IMR-90 (cell line): ENCODE results near the gene APOBR. TPM values are rescaled to one million over a fixed set of nuclear protein-coding genes. Genes with fewer than 3 reads are reported as not detected.

Experiments used
- ATAC-seq: fragments of 200-7000 bp; cut with Tn5 transposase; 2 replicates; pipeline ENCODE4 v1.9.1; 2020; ENCODE audit warnings: low read depth, mild to moderate bottlenecking, moderate library complexity
- BruUV-seq: library from RNA; stranded (reverse); fragments of 400-500 nt; replicated peaks from 2 replicates; lab custom pipeline; 2021; lab: Mats Ljungman, UMichigan
- CTCF ChIA-PET: fragments of 300-600 bp; formaldehyde crosslinking; extraction: SDS; loops from one replicate; lab custom pipeline; 2021; ENCODE audit warnings: antibody characterized with exemption; lab: Yijun Ruan, JAX
- POLR2A ChIA-PET: fragments of 300-600 bp; sonication (Branson Sonifier 250); formaldehyde crosslinking; loops from one replicate; lab custom pipeline; 2022; ENCODE audit warnings: antibody characterized with exemption; ENCODE audit not compliant: unreplicated experiment; lab: Charles Lee
- DNase-seq: peaks from one replicate; pipeline ENCODE4 v3.0.0; 2013
- H2AFZ ChIP-seq: replicated peaks from 2 replicates; pipeline ENCODE3; 2013; ENCODE audit warnings: low read length, mild to moderate bottlenecking; ENCODE audit not compliant: poor library complexity
- H2AK5ac ChIP-seq: 2 replicates; pipeline ENCODE4 v1.6.1; 2013; ENCODE audit warnings: low read depth, low read length, inconsistent platforms
- H2AK9ac ChIP-seq: replicated peaks from 2 replicates; pipeline ENCODE3; 2013; ENCODE audit warnings: mild to moderate bottlenecking, low read depth, low read length, moderate library complexity; ENCODE audit not compliant: poor library complexity
- H2BK120ac ChIP-seq: 2 replicates; pipeline ENCODE4 v1.6.1; 2013; ENCODE audit warnings: low read depth, low read length, inconsistent platforms
- H2BK15ac ChIP-seq: 3 replicates; pipeline ENCODE4 v1.6.1; 2013; ENCODE audit warnings: low read depth, low read length, inconsistent platforms
- H2BK20ac ChIP-seq: 2 replicates; pipeline ENCODE4 v1.6.1; 2013; ENCODE audit warnings: low read depth, mild to moderate bottlenecking, inconsistent platforms, low read length, moderate library complexity
- H2BK5ac ChIP-seq: 2 replicates; pipeline ENCODE4 v1.6.1; 2013; ENCODE audit warnings: mild to moderate bottlenecking, low read depth, low read length, inconsistent platforms; ENCODE audit not compliant: poor library complexity, severe bottlenecking
- H3K14ac ChIP-seq: replicated peaks from 2 replicates; pipeline ENCODE4 v1.6.1; 2013; ENCODE audit warnings: low read depth, low read length, inconsistent platforms
- H3K18ac ChIP-seq: 2 replicates; pipeline ENCODE4 v1.6.1; 2013; ENCODE audit warnings: low read depth, low read length, control low read depth
- H3K23ac ChIP-seq: 2 replicates; pipeline ENCODE4 v1.6.1; 2013; ENCODE audit warnings: low read depth, low read length, inconsistent platforms
- H3K27ac ChIP-seq: 2 replicates; pipeline ENCODE4 v1.5.1; 2013; ENCODE audit warnings: mild to moderate bottlenecking, control low read depth, low read length; ENCODE audit not compliant: insufficient read depth
- H3K27me3 ChIP-seq: 2 replicates; pipeline ENCODE4 v1.6.1; 2013; ENCODE audit warnings: low read length; ENCODE audit not compliant: control insufficient read depth, insufficient read depth
- H3K36me3 ChIP-seq: 2 replicates; pipeline ENCODE4 v1.6.1; 2013; ENCODE audit warnings: low read length, mixed read lengths; ENCODE audit not compliant: control insufficient read depth, insufficient read depth
- H3K4ac ChIP-seq: 2 replicates; pipeline ENCODE4 v1.6.1; 2013; ENCODE audit warnings: low read depth, low read length, inconsistent platforms
- H3K4me1 ChIP-seq: 2 replicates; pipeline ENCODE4 v1.6.1; 2013; ENCODE audit warnings: low read length, mixed read lengths; ENCODE audit not compliant: control insufficient read depth, insufficient read depth
- H3K4me2 ChIP-seq: 2 replicates; pipeline ENCODE4 v1.6.1; 2013; ENCODE audit warnings: low read depth, mild to moderate bottlenecking, control low read depth, low read length, moderate library complexity
- H3K4me3 ChIP-seq: 2 replicates; pipeline ENCODE4 v1.5.1; 2013; ENCODE audit warnings: low read depth, mild to moderate bottlenecking, control low read depth, low read length, moderate library complexity; ENCODE audit not compliant: insufficient read depth
- H3K56ac ChIP-seq: 2 replicates; pipeline ENCODE4 v1.6.1; 2013; ENCODE audit warnings: low read length, inconsistent platforms; ENCODE audit not compliant: insufficient read depth; ENCODE audit errors: extremely low read depth
- H3K79me1 ChIP-seq, 2 experiments: 2 replicates each; pipeline ENCODE4 v1.6.1; 2013; ENCODE audit warnings: low read length in 2 of 2, inconsistent platforms in 1 of 2, low read depth in 1 of 2
- H3K9ac ChIP-seq: 2 replicates; pipeline ENCODE4 v1.6.1; 2013; ENCODE audit warnings: low read depth, low read length, control low read depth
- H3K9me1 ChIP-seq: 2 replicates; pipeline ENCODE4 v1.6.1; 2013; ENCODE audit warnings: low read length, inconsistent platforms; ENCODE audit not compliant: insufficient read depth
- H3K9me3 ChIP-seq: 2 replicates; pipeline ENCODE4 v1.6.1; 2013; ENCODE audit warnings: low read length; ENCODE audit not compliant: control insufficient read depth, insufficient read depth
- H4K20me1 ChIP-seq: 2 replicates; pipeline ENCODE4 v1.6.1; 2013; ENCODE audit warnings: low read length, inconsistent platforms; ENCODE audit not compliant: insufficient read depth
- H4K5ac ChIP-seq: 2 replicates; pipeline ENCODE4 v1.6.1; 2013; ENCODE audit warnings: mild to moderate bottlenecking, low read depth, low read length, control low read depth
- H4K8ac ChIP-seq, 2 experiments: 2 replicates each; pipeline ENCODE4 v1.6.1; 2013; ENCODE audit warnings: low read depth in 2 of 2, low read length in 2 of 2, control low read depth in 1 of 2, inconsistent platforms in 1 of 2
- H4K91ac ChIP-seq: 2 replicates; pipeline ENCODE4 v1.6.1; 2013; ENCODE audit warnings: low read depth, low read length, inconsistent platforms; ENCODE audit not compliant: insufficient read depth
- BHLHE40 ChIP-seq: fragments of 150-350 bp; IDR thresholded peaks from 2 replicates; pipeline ENCODE4 v1.6.1; 2016; ENCODE audit warnings: mild to moderate bottlenecking, low read depth, low read length
- FOS ChIP-seq: fragments of 150-350 bp; IDR thresholded peaks from 2 replicates; pipeline ENCODE4 v1.6.1; 2016; ENCODE audit warnings: low read depth, low read length
- MAZ ChIP-seq: IDR thresholded peaks from 2 replicates; pipeline ENCODE4 v1.6.1; 2012; ENCODE audit warnings: low read depth, mild to moderate bottlenecking, low read length, improper control_type of control experiment, moderate library complexity, borderline replicate concordance
- MXI1 ChIP-seq: IDR thresholded peaks from 2 replicates; pipeline ENCODE4 v1.6.1; 2012; ENCODE audit warnings: low read depth, mild to moderate bottlenecking, low read length, moderate library complexity, borderline replicate concordance
- RCOR1 ChIP-seq: IDR thresholded peaks from 2 replicates; pipeline ENCODE4 v1.6.1; 2012; ENCODE audit warnings: mild to moderate bottlenecking, low read length, improper control_type of control experiment; ENCODE audit not compliant: insufficient replicate concordance
- RFX5 ChIP-seq: IDR thresholded peaks from 2 replicates; pipeline ENCODE4 v1.8.0; 2012; ENCODE audit warnings: low read depth, mild to moderate bottlenecking, low read length, moderate library complexity
- WGBS, 2 experiments: methylation state at CpG; one replicate each; pipeline versions ENCODE4 v1.1.5 to v1.1.7; 2013; ENCODE audit warnings: missing lambda C conversion rate in 2 of 2; ENCODE audit not compliant: insufficient read length in 1 of 2; ENCODE audit errors: extremely low coverage in 2 of 2; 5-methylcytosine and 5-hydroxymethylcytosine counted together
- dilution Hi-C: fragments of 300-500 bp; cut with HindIII; formaldehyde crosslinking; loops from one replicate; pipeline ENCODE4 v1.14.3; 2018; ENCODE audit warnings: low sequenced_read_pairs; ENCODE audit not compliant: unreplicated experiment
- in situ Hi-C: fragments of 300-500 bp; cut with MboI; formaldehyde crosslinking; loops from 3 replicates; pipeline ENCODE4 v1.14.3; 2019; ENCODE audit warnings: low sequenced_read_pairs, inconsistent platforms, mixed read lengths
- intact Hi-C: fragments of 100-400 bp; cut with micrococcal nuclease; formaldehyde crosslinking; loops from 2 replicates; pipeline ENCODE4 v1.10.0; 2022
- polyA plus RNA-seq, 3 experiments: library from polyadenylated mRNA; depleted of rRNA; stranded (reverse); fragments of >200 nt; gene quantifications; 2 replicates each; pipeline ENCODE4 v1.2.3, GENCODE V29; 2012; ENCODE audit warnings: low replicate concordance in 1 of 3
- total RNA-seq: library from RNA; depleted of rRNA; stranded (reverse); fragments of >200 nt; gene quantifications from 2 replicates; pipeline ENCODE4 v1.2.3, GENCODE V29; 2012
- TF ChIP-seq, protein P1 (sequence below): conservative IDR thresholded peaks from 2 replicates; pipeline ENCODE4 v1.5.1; 2012; ENCODE audit warnings: mild to moderate bottlenecking, low read depth, low read length, improper control_type of control experiment
- TF ChIP-seq, protein P2 (sequence below): fragments of 150-350 bp; IDR thresholded peaks from 2 replicates; pipeline ENCODE4 v1.6.1; 2017; ENCODE audit warnings: mild to moderate bottlenecking, antibody characterized with exemption, low read length, low read depth

APOBR gene
- total and polyA plus RNA-seq, 2 of the 4 experiments (the other 2 are of a cell fraction) = not detected

DNA sequence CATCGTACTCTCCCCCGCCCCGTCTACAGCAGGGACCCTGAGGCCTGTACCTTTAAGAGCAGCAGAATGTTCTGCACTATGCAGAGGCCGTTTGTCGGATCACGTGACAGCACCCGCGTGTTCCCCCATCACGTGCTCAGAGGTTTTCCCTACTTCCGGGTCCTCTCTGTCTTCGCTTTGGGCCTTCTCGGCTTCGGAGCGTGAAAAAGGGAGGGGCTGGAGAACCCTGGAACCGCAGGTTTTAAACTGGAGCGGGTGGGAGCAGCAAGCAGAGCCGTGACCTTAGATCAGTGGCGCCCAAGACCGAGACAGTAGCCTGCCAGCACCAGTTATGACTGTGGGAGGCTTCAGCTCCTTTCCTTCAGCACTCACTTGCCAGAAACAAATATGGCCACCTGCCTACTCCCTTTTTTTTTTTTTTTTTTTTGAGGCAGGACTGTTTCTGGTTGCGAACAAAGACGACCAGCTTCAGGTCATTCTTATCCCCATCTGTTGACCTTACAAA, 2.4 kb upstream of the APOBR start, which contains the start of gene CLN3:
Gene CLN3 (minus strand): TSS at position 105 of the 505 bp plus-strand sequence. CDS start 315 bp downstream, outside the sequence.
- peak within 1 kb of the TSS; percentile 96 for H2AK9ac ChIP-seq
- no peaks in the 10 kb centered on the region for H4K20me1 ChIP-seq
- H3K9me1 ChIP-seq = no peaks in the 10 kb centered on the region
- H2AK5ac ChIP-seq = peak within 1 kb of the TSS; percentile 43
- in situ Hi-C loops = no loop called here
- peak; percentile 94 for DNase-seq
- peak within 1 kb of the TSS; percentile 98 for H2AFZ ChIP-seq
- H3K18ac ChIP-seq = peak within 1 kb of the TSS; percentile 100
- H2BK5ac ChIP-seq = peak within 1 kb of the TSS; percentile 100
- H3K27ac ChIP-seq = peak within 1 kb of the TSS; percentile 100
- H3K9ac ChIP-seq = peak within 1 kb of the TSS; percentile 100
- H4K5ac ChIP-seq = peak within 1 kb of the TSS; percentile 100
- BruUV-seq = no TSS peak
- H2BK120ac ChIP-seq = peak within 1 kb of the TSS; percentile 100
- H3K56ac ChIP-seq = peak within 1 kb of the TSS; percentile 99
- peak within 1 kb of the TSS; percentile 91; the same call in 2 of the 3 replicates for H2BK15ac ChIP-seq
- 0% methylated on average over 8 of the region's 21 CpGs; no CpG with 5 or more reads in 1 of the 2 experiments for WGBS, 2 experiments
- ATAC-seq = peak; percentile 97
- H4K8ac ChIP-seq = peak within 1 kb of the TSS; percentile 92 to 99
- H3K23ac ChIP-seq = peak within 1 kb of the TSS; percentile 99
- H3K4me3 ChIP-seq = peak within 1 kb of the TSS; percentile 97
- peaks cover 0 to 13% of the 10 kb centered on the region in 2 experiments; a peak in 3 of 4 replicates for H3K79me1 ChIP-seq
- H3K9me3 ChIP-seq = no peaks in the 10 kb centered on the region
- H3K4me1 ChIP-seq = no peaks in the 10 kb centered on the region
- H2BK20ac ChIP-seq = peak within 1 kb of the TSS; percentile 89
- H3K14ac ChIP-seq = peak within 1 kb of the TSS; percentile 100
- H3K4me2 ChIP-seq = peak within 1 kb of the TSS; percentile 87
- intact Hi-C loops = loop anchor here (5.0 kb wide), 1 partner anchor 45 kb away; the partner anchor contains the start of gene NUPR1
- TF ChIP-seq MXI1 = peak; percentile 85
- TF ChIP-seq, protein P1, sequence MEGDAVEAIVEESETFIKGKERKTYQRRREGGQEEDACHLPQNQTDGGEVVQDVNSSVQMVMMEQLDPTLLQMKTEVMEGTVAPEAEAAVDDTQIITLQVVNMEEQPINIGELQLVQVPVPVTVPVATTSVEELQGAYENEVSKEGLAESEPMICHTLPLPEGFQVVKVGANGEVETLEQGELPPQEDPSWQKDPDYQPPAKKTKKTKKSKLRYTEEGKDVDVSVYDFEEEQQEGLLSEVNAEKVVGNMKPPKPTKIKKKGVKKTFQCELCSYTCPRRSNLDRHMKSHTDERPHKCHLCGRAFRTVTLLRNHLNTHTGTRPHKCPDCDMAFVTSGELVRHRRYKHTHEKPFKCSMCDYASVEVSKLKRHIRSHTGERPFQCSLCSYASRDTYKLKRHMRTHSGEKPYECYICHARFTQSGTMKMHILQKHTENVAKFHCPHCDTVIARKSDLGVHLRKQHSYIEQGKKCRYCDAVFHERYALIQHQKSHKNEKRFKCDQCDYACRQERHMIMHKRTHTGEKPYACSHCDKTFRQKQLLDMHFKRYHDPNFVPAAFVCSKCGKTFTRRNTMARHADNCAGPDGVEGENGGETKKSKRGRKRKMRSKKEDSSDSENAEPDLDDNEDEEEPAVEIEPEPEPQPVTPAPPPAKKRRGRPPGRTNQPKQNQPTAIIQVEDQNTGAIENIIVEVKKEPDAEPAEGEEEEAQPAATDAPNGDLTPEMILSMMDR = no peak
- no peak for TF ChIP-seq RCOR1
- peak; percentile 91 for TF ChIP-seq FOS
- TF ChIP-seq, protein P2, sequence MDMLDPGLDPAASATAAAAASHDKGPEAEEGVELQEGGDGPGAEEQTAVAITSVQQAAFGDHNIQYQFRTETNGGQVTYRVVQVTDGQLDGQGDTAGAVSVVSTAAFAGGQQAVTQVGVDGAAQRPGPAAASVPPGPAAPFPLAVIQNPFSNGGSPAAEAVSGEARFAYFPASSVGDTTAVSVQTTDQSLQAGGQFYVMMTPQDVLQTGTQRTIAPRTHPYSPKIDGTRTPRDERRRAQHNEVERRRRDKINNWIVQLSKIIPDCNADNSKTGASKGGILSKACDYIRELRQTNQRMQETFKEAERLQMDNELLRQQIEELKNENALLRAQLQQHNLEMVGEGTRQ = peak; percentile 100
- peak; percentile 45; the same call in 1 of the 2 replicates for TF ChIP-seq MAZ
- TF ChIP-seq BHLHE40 = peak; percentile 95
- TF ChIP-seq RFX5 = no peak
- POLR2A ChIA-PET = interaction anchor here (0.6 kb wide), 1 partner anchor 20 kb away, joined by 3 read pairs; no protein-coding TSS in a partner anchor
- peak within 1 kb of the TSS; percentile 98 for H4K91ac ChIP-seq
- dilution Hi-C loops = no loop called here
- CTCF ChIA-PET = interaction anchor here (0.6 to 0.7 kb wide), 2 partner anchors 12 to 47 kb away, joined by 3 read pairs; no protein-coding TSS in a partner anchor
- peak within 1 kb of the TSS; percentile 100 for H3K4ac ChIP-seq
- H3K36me3 ChIP-seq = peaks cover 14% of the 10 kb centered on the region
- H3K27me3 ChIP-seq = no peaks in the 10 kb centered on the region; the same call in 1 of the 2 replicates
